ENCODE data around the gene KIAA1755.

- TF ChIP-seq POLR2AphosphoS5 (IDR thresholded peaks at IDR 0.05) (no peak), CTCF (IDR thresholded peaks at IDR 0.05) (no peak), EP300 (IDR thresholded peaks at IDR 0.05) (no peak)
Measured at GRCh38 chr20:38297916-38298674, 37.6 kb upstream of the KIAA1755 start.
